GM18868 (cell line): ENCODE results near the gene ROCK1.
"Not testable (repeated sequence)": the region's sequence is repeated elsewhere in the genome, so short reads cannot be mapped to it uniquely, and the experiment has no call there.

Source experiments
- ATAC-seq: cut with Tn5 transposase; IDR thresholded peaks from one replicate; pipeline ENCODE4 v1.9.1; 2021; ENCODE audit warnings: mild to moderate bottlenecking, moderate library complexity; ENCODE audit not compliant: unreplicated experiment

The ROCK1 gene

GRCh38 chr18:21056545-21056944 lies 55.1 kb downstream of the ROCK1 start:
- ATAC-seq, result no peak

DNA sequence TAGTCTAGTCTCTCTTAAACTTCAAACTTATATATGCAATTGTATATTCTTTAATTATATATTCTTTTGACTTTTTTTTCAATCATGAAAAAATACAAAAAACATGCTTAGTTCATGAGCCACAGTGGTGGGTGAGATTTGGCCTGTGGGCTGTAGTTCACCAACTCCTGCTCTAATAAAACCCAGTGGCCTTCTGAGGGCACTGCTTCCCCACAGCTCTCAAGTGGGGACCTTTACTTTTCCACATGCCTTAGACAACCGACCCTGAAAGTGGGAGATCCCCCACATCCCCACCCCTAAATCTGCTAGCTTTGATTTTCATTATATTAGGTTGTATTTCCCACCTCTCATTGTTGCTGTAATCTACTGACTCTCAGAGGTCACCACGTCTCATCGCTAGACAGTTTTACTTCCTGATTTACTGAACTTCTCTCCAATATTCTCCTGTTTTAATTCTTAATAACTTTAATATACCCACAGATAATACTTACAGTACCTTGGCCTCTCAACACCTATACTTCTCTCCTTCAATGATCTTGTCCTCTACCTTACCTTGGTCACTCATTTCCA lies 57.3 kb downstream of the ROCK1 start:
- ATAC-seq, result peak; percentile 57

- ATAC-seq, result no peak
Observed at GRCh38 chr18:21053127-21053526, 58.5 kb downstream of the ROCK1 start.

GRCh38 chr18:21052385-21052784 lies 59.2 kb downstream of the ROCK1 start:
- ATAC-seq, result no peak

- no peak for ATAC-seq
Observed at GRCh38 chr18:21051620-21052019, 60.0 kb downstream of the ROCK1 start.

DNA sequence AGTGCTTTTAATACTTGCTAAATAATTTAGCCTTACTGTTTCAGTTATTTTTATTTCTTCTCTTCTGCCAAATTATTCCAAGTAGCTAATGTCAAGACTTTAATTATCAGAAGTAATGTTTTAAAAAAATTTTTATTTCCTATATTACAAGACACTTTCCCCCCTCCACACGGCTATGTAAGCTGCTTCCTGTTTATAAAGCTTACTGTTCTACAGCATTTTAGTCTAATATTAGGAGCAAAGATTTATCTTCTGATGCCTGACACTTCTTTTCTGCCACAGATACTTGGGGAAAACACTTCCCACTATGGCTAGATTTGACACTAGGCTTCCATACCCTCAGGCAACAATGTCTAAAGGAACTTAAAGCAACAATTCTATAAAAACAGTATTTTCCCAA lies 62.3 kb downstream of the ROCK1 start:
- ATAC-seq, result no peak

- no peak for ATAC-seq
Observed at GRCh38 chr18:21047126-21047525, 64.5 kb downstream of the ROCK1 start.

GRCh38 chr18:21040466-21040865 lies 71.1 kb downstream of the ROCK1 start:
- no peak for ATAC-seq

DNA sequence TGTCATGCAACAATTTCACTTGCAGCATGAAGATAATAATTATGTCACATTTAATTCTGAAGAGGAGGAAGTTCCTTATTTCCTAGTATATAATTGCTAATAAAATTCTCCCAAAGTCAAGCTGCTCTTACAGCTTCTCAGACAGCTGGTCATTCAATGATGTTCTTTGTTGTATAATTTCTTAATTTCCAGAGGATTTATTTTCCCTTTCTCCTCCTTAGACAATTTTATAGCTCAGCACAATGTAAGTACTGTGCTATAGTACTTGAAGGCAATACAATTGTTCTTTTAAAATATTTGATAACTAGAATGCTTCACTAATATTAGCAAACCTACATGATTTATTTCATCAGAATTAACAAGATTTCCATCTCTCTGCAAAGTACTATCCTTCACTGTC lies 73.4 kb downstream of the ROCK1 start:
- no peak for ATAC-seq

- ATAC-seq, result no peak
Observed at GRCh38 chr18:21031845-21032244, 79.8 kb downstream of the ROCK1 start.

- ATAC-seq, result not testable (repeated sequence)
Observed at GRCh38 chr18:21018257-21018656, 93.4 kb downstream of the ROCK1 start.

DNA sequence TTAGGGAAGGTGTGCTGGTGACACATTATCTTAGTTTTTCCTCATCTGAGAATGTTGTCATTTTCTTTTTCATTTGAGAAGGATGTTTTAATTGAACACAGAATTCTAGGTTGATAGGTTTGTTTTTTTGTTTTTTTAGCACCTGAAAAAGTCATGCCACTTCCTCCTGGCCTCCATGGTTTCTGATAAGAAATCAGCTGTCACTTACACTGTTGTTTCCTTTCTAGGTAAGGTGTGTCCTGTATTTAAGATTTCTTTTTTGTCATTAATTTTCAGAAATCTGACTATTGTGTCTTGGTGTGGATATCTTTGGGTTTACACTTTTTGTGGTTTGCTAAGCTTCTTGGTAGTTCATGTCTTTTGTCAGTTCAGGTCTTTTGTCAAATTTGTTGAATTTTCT lies 99.3 kb downstream of the ROCK1 start:
- ATAC-seq, result no peak

DNA sequence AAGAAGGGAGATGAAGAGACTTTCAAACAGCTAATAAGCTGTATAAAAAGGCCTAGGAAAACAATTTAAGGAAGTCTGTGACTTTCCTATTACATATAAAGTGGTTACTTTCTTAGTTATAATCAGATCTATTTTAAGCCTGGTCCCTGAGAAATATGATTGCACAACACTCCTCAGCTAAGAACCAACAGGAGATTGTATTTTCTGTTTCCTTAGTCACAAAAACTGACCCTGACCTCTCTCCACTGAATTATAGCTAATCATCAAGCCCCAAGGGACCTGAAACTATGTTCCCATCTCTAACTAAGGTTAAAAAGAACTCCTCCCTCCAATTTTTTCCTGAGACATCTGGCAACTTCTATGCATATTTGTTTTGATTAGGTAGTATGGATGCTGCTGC lies 106.9 kb downstream of the ROCK1 start:
- ATAC-seq, result no peak

DNA sequence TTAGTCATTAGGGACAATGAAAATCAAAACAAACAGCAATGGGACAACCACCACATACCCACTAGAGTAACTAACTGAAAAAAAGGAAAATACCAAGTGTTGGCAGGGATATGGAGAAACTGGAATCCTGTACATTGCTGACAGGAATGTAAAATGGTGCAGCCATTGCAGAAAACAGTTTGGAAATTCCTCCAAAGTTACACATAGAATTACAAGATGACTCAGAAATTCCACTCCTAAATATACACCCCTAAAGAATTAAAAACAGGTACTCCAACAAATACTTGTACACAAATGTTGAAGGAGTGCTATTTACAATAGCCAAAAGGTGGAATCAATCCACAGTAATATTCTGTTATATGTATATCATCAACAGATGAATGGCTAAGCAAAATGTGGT lies 110.9 kb downstream of the ROCK1 start:
- no peak for ATAC-seq

- ATAC-seq, result no peak
Observed at GRCh38 chr18:20997371-20997770, 114.2 kb downstream of the ROCK1 start.

- no peak for ATAC-seq
Observed at GRCh38 chr18:20996418-20996817, 115.2 kb downstream of the ROCK1 start.

DNA sequence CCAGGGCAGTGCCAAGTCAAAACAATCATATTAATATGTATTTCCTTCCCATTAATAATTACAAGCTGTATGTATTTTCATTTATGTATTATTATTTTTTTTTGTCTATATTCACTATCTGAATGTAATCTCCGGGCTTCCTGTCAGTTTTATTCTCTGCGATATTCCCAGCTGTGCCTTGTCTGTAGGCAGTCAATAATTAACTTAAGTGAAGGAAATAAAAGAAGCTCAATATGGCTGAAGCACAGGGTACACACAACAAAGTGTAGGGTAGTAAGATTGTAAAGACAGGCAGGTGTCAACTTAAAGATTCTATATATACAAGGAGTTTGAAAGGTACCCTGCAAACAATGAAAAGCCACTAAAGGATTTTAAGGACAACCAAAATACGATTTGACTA lies 122.9 kb downstream of the ROCK1 start:
- ATAC-seq, result no peak

DNA sequence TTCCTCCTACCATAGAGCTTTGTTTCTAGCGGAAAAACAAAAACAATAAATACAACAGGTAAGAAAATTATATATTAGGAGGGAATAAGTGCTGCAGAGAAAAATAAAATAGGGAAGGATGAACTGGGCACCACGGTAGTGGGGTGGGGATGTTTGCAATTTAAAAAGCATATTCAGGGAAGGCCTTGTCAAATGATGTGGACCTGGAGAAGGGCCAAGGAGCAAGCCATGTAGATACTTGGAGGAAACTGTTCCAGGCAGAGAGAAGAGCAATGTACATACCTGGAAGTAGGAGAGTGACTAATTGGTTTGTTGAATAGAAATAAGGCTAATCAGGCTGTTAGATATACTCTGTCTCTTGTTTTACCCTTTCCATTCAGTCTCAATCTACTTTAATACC lies 136.5 kb downstream of the ROCK1 start:
- no peak for ATAC-seq

- ATAC-seq, result peak; percentile 86
Observed at GRCh38 chr18:20971886-20972267, 139.7 kb downstream of the ROCK1 start.

DNA sequence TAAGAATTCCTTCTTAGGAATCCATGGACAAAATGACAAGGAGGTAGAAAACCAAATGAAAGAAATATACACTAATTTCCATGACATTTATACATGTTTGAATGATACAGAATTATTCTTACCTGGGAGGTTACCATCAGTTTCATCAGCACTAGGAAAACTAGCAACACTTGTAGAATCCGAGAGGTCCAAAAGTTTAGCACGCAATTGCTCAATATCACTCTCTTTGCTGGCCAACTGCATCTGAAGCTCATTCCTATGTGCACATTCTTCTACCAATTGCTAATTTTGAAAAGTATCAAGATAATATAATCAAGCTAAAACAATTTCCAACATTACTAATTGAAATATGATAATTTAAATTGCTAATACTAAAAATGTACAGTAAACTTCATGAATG lies 144.8 kb downstream of the ROCK1 start:
- no peak for ATAC-seq

GRCh38 chr18:20963027-20963426 lies 148.6 kb downstream of the ROCK1 start:
- no peak for ATAC-seq

- no peak for ATAC-seq
Observed at GRCh38 chr18:20960735-20961134, 150.9 kb downstream of the ROCK1 start.

- peak; percentile 78 for ATAC-seq
Observed at GRCh38 chr18:20950827-20951226, 160.8 kb downstream of the ROCK1 start.
